ENCODE data around the gene VWA2.
A peak's percentile ranks its signal among the peaks of the same experiment; 100 is the strongest.

Gene VWA2

GRCh38 chr10:114239117-114239993, at the start of gene VWA2:
Gene VWA2, plus strand, starts transcription at chr10:114239254. Its CDS starts 9,460 bp downstream, at chr10:114248714.
- H3K9me3 ChIP-seq (ENCODE audit: control insufficient read depth in 1 of 2, low read length in 2 of 2): no peaks in the 10 kb centered on the region
- H3K4me3 ChIP-seq (ENCODE audit: low read depth in 1 of 2, low read length in 2 of 2): peak within 1 kb of the TSS; percentile 50 to 57
- H3K27me3 ChIP-seq (ENCODE audit: low read depth, low read length): peaks cover 15% of the 10 kb centered on the region
- H3K4me1 ChIP-seq (ENCODE audit: control insufficient read depth in 1 of 2, insufficient read depth in 2 of 2, low read length in 2 of 2): peaks cover 4 to 12% of the 10 kb centered on the region in 2 donors
- H3K36me3 ChIP-seq (ENCODE audit: control insufficient read depth in 1 of 2, insufficient read depth in 2 of 2, low read length in 2 of 2): no peaks in the 10 kb centered on the region
- H3K27ac ChIP-seq (ENCODE audit: low read length): no peak within 1 kb of the TSS

GRCh38 chr10:114189700-114190099, 49.4 kb upstream of the VWA2 start:
- H3K27ac ChIP-seq (ENCODE audit: low read length): no peak overlapping the region
- no peaks in the 10 kb centered on the region for H3K9me3 ChIP-seq (ENCODE audit: control insufficient read depth in 1 of 2, low read length in 2 of 2)
- no peaks in the 10 kb centered on the region for H3K27me3 ChIP-seq (ENCODE audit: low read depth, low read length)
- H3K4me3 ChIP-seq (ENCODE audit: low read depth in 1 of 2, low read length in 2 of 2): no peak overlapping the region
- H3K4me1 ChIP-seq (ENCODE audit: control insufficient read depth in 1 of 2, insufficient read depth in 2 of 2, low read length in 2 of 2): no peaks in the 10 kb centered on the region
- H3K36me3 ChIP-seq (ENCODE audit: control insufficient read depth in 1 of 2, insufficient read depth in 2 of 2, low read length in 2 of 2): no peaks in the 10 kb centered on the region

GRCh38 chr10:114195079-114195478, 44.0 kb upstream of the VWA2 start:
- H3K4me1 ChIP-seq (ENCODE audit: control insufficient read depth in 1 of 2, insufficient read depth in 2 of 2, low read length in 2 of 2): no peaks in the 10 kb centered on the region
- no peak overlapping the region for H3K4me3 ChIP-seq (ENCODE audit: low read depth in 1 of 2, low read length in 2 of 2)
- H3K9me3 ChIP-seq (ENCODE audit: control insufficient read depth in 1 of 2, low read length in 2 of 2): no peaks in the 10 kb centered on the region
- H3K27ac ChIP-seq (ENCODE audit: low read length): no peak overlapping the region
- H3K36me3 ChIP-seq (ENCODE audit: control insufficient read depth in 1 of 2, insufficient read depth in 2 of 2, low read length in 2 of 2): no peaks in the 10 kb centered on the region
- no peaks in the 10 kb centered on the region for H3K27me3 ChIP-seq (ENCODE audit: low read depth, low read length)

- H3K4me1 ChIP-seq (ENCODE audit: control insufficient read depth in 1 of 2, insufficient read depth in 2 of 2, low read length in 2 of 2): no peaks in the 10 kb centered on the region
- H3K27me3 ChIP-seq (ENCODE audit: low read depth, low read length): no peaks in the 10 kb centered on the region
These were observed 39.8 kb upstream of the VWA2 start for GRCh38 chr10:114199239-114199638.

GRCh38 chr10:114202812-114203211, 36.2 kb upstream of the VWA2 start:
- no peak overlapping the region for H3K4me3 ChIP-seq (ENCODE audit: low read depth in 1 of 2, low read length in 2 of 2)
- H3K27me3 ChIP-seq (ENCODE audit: low read depth, low read length): no peaks in the 10 kb centered on the region
- no peak overlapping the region for H3K27ac ChIP-seq (ENCODE audit: low read length)
- no peaks in the 10 kb centered on the region for H3K36me3 ChIP-seq (ENCODE audit: control insufficient read depth in 1 of 2, insufficient read depth in 2 of 2, low read length in 2 of 2)
- H3K9me3 ChIP-seq (ENCODE audit: control insufficient read depth in 1 of 2, low read length in 2 of 2): no peaks in the 10 kb centered on the region
- no peaks in the 10 kb centered on the region for H3K4me1 ChIP-seq (ENCODE audit: control insufficient read depth in 1 of 2, insufficient read depth in 2 of 2, low read length in 2 of 2)

More at GRCh38 chr10:114199239-114199638, 39.8 kb upstream of the VWA2 start:
- no peak overlapping the region for H3K4me3 ChIP-seq (ENCODE audit: low read depth in 1 of 2, low read length in 2 of 2)
- no peaks in the 10 kb centered on the region for H3K36me3 ChIP-seq (ENCODE audit: control insufficient read depth in 1 of 2, insufficient read depth in 2 of 2, low read length in 2 of 2)
- H3K9me3 ChIP-seq (ENCODE audit: control insufficient read depth in 1 of 2, low read length in 2 of 2): no peaks in the 10 kb centered on the region
- H3K27ac ChIP-seq (ENCODE audit: low read length): no peak overlapping the region

- Histone ChIP-seq H3K27me3 (ENCODE audit: low read depth, low read length) (no peaks in the 10 kb centered on the region), H3K27ac (ENCODE audit: low read length) (no peak overlapping the region), H3K9me3 (ENCODE audit: control insufficient read depth in 1 of 2, low read length in 2 of 2) (no peaks in the 10 kb centered on the region), H3K4me1 (ENCODE audit: control insufficient read depth in 1 of 2, insufficient read depth in 2 of 2, low read length in 2 of 2) (no peaks in the 10 kb centered on the region), H3K4me3 (ENCODE audit: low read depth in 1 of 2, low read length in 2 of 2) (no peak overlapping the region), H3K36me3 (ENCODE audit: control insufficient read depth in 1 of 2, insufficient read depth in 2 of 2, low read length in 2 of 2) (no peaks in the 10 kb centered on the region)
These were observed 32.2 kb upstream of the VWA2 start for GRCh38 chr10:114206902-114207301.

- no peaks in the 10 kb centered on the region for H3K36me3 ChIP-seq (ENCODE audit: control insufficient read depth in 1 of 2, insufficient read depth in 2 of 2, low read length in 2 of 2)
- H3K4me1 ChIP-seq (ENCODE audit: control insufficient read depth in 1 of 2, insufficient read depth in 2 of 2, low read length in 2 of 2): no peaks in the 10 kb centered on the region
- no peak overlapping the region for H3K4me3 ChIP-seq (ENCODE audit: low read depth in 1 of 2, low read length in 2 of 2)
- no peaks in the 10 kb centered on the region for H3K27me3 ChIP-seq (ENCODE audit: low read depth, low read length)
- no peak overlapping the region for H3K27ac ChIP-seq (ENCODE audit: low read length)
- no peaks in the 10 kb centered on the region for H3K9me3 ChIP-seq (ENCODE audit: control insufficient read depth in 1 of 2, low read length in 2 of 2)
These were observed 31.7 kb upstream of the VWA2 start for GRCh38 chr10:114207349-114207748.

GRCh38 chr10:114208351-114208750, 30.7 kb upstream of the VWA2 start:
- H3K36me3 ChIP-seq (ENCODE audit: control insufficient read depth in 1 of 2, insufficient read depth in 2 of 2, low read length in 2 of 2): no peaks in the 10 kb centered on the region
- H3K4me3 ChIP-seq (ENCODE audit: low read depth in 1 of 2, low read length in 2 of 2): no peak overlapping the region
- no peaks in the 10 kb centered on the region for H3K27me3 ChIP-seq (ENCODE audit: low read depth, low read length)
- H3K4me1 ChIP-seq (ENCODE audit: control insufficient read depth in 1 of 2, insufficient read depth in 2 of 2, low read length in 2 of 2): no peaks in the 10 kb centered on the region
- H3K27ac ChIP-seq (ENCODE audit: low read length): no peak overlapping the region
- no peaks in the 10 kb centered on the region for H3K9me3 ChIP-seq (ENCODE audit: control insufficient read depth in 1 of 2, low read length in 2 of 2)

- H3K27me3 ChIP-seq (ENCODE audit: low read depth, low read length): no peaks in the 10 kb centered on the region
These were observed 26.9 kb upstream of the VWA2 start for GRCh38 chr10:114212153-114212552.

GRCh38 chr10:114215033-114215432, 24.0 kb upstream of the VWA2 start:
- Histone ChIP-seq H3K27ac (ENCODE audit: low read length) (no peak overlapping the region), H3K9me3 (ENCODE audit: control insufficient read depth in 1 of 2, low read length in 2 of 2) (no peaks in the 10 kb centered on the region), H3K4me3 (ENCODE audit: low read depth in 1 of 2, low read length in 2 of 2) (no peak overlapping the region)

More at GRCh38 chr10:114212153-114212552, 26.9 kb upstream of the VWA2 start:
- Histone ChIP-seq H3K27ac (ENCODE audit: low read length) (no peak overlapping the region), H3K4me3 (ENCODE audit: low read depth in 1 of 2, low read length in 2 of 2) (no peak overlapping the region), H3K4me1 (ENCODE audit: control insufficient read depth in 1 of 2, insufficient read depth in 2 of 2, low read length in 2 of 2) (no peaks in the 10 kb centered on the region), H3K9me3 (ENCODE audit: control insufficient read depth in 1 of 2, low read length in 2 of 2) (no peaks in the 10 kb centered on the region), H3K36me3 (ENCODE audit: control insufficient read depth in 1 of 2, insufficient read depth in 2 of 2, low read length in 2 of 2) (no peaks in the 10 kb centered on the region)

GRCh38 chr10:114220281-114220680, 18.8 kb upstream of the VWA2 start:
- Histone ChIP-seq H3K4me1 (ENCODE audit: control insufficient read depth in 1 of 2, insufficient read depth in 2 of 2, low read length in 2 of 2) (no peaks in the 10 kb centered on the region), H3K4me3 (ENCODE audit: low read depth in 1 of 2, low read length in 2 of 2) (no peak overlapping the region), H3K27me3 (ENCODE audit: low read depth, low read length) (no peaks in the 10 kb centered on the region), H3K36me3 (ENCODE audit: control insufficient read depth in 1 of 2, insufficient read depth in 2 of 2, low read length in 2 of 2) (no peaks in the 10 kb centered on the region), H3K9me3 (ENCODE audit: control insufficient read depth in 1 of 2, low read length in 2 of 2) (no peaks in the 10 kb centered on the region), H3K27ac (ENCODE audit: low read length) (no peak overlapping the region)

More at GRCh38 chr10:114215033-114215432, 24.0 kb upstream of the VWA2 start:
- Histone ChIP-seq H3K27me3 (ENCODE audit: low read depth, low read length) (no peaks in the 10 kb centered on the region), H3K4me1 (ENCODE audit: control insufficient read depth in 1 of 2, insufficient read depth in 2 of 2, low read length in 2 of 2) (no peaks in the 10 kb centered on the region), H3K36me3 (ENCODE audit: control insufficient read depth in 1 of 2, insufficient read depth in 2 of 2, low read length in 2 of 2) (no peaks in the 10 kb centered on the region)

- Histone ChIP-seq H3K4me3 (ENCODE audit: low read depth in 1 of 2, low read length in 2 of 2) (no peak overlapping the region), H3K36me3 (ENCODE audit: control insufficient read depth in 1 of 2, insufficient read depth in 2 of 2, low read length in 2 of 2) (no peaks in the 10 kb centered on the region), H3K27ac (ENCODE audit: low read length) (no peak overlapping the region), H3K9me3 (ENCODE audit: control insufficient read depth in 1 of 2, low read length in 2 of 2) (no peaks in the 10 kb centered on the region), H3K27me3 (ENCODE audit: low read depth, low read length) (no peaks in the 10 kb centered on the region), H3K4me1 (ENCODE audit: control insufficient read depth in 1 of 2, insufficient read depth in 2 of 2, low read length in 2 of 2) (no peaks in the 10 kb centered on the region)
These were observed 17.8 kb upstream of the VWA2 start for GRCh38 chr10:114221235-114221634.

Measured in muscle layer of duodenum (tissue), 2 donors.